IMR-90 (cell line): Measurements from ENCODE around the gene SOCS6. TPM values are rescaled to one million over a fixed set of nuclear protein-coding genes. Genes with fewer than 3 reads are reported as not detected.
A peak's percentile ranks its signal among the peaks of the same experiment; 100 is the strongest.

ENCODE experiments used
- ATAC-seq: fragments of 200-7000 bp; cut with Tn5 transposase; 2 replicates; pipeline ENCODE4 v1.9.1; 2020; ENCODE audit warnings: low read depth, mild to moderate bottlenecking, moderate library complexity
- BruUV-seq: library from RNA; stranded (reverse); fragments of 400-500 nt; replicated peaks from 2 replicates; lab custom pipeline; 2021; lab: Mats Ljungman, UMichigan
- CTCF ChIA-PET: fragments of 300-600 bp; formaldehyde crosslinking; extraction: SDS; loops from one replicate; lab custom pipeline; 2021; ENCODE audit warnings: antibody characterized with exemption; lab: Yijun Ruan, JAX
- POLR2A ChIA-PET: fragments of 300-600 bp; sonication (Branson Sonifier 250); formaldehyde crosslinking; loops from one replicate; lab custom pipeline; 2022; ENCODE audit warnings: antibody characterized with exemption; ENCODE audit not compliant: unreplicated experiment; lab: Charles Lee
- DNase-seq: peaks from one replicate; pipeline ENCODE4 v3.0.0; 2013
- H2AFZ ChIP-seq: replicated peaks from 2 replicates; pipeline ENCODE3; 2013; ENCODE audit warnings: low read length, mild to moderate bottlenecking; ENCODE audit not compliant: poor library complexity
- H2AK5ac ChIP-seq: 2 replicates; pipeline ENCODE4 v1.6.1; 2013; ENCODE audit warnings: low read depth, low read length, inconsistent platforms
- H2AK9ac ChIP-seq: replicated peaks from 2 replicates; pipeline ENCODE3; 2013; ENCODE audit warnings: mild to moderate bottlenecking, low read depth, low read length, moderate library complexity; ENCODE audit not compliant: poor library complexity
- H2BK120ac ChIP-seq: 2 replicates; pipeline ENCODE4 v1.6.1; 2013; ENCODE audit warnings: low read depth, low read length, inconsistent platforms
- H2BK15ac ChIP-seq: 3 replicates; pipeline ENCODE4 v1.6.1; 2013; ENCODE audit warnings: low read depth, low read length, inconsistent platforms
- H2BK20ac ChIP-seq: 2 replicates; pipeline ENCODE4 v1.6.1; 2013; ENCODE audit warnings: low read depth, mild to moderate bottlenecking, inconsistent platforms, low read length, moderate library complexity
- H2BK5ac ChIP-seq: 2 replicates; pipeline ENCODE4 v1.6.1; 2013; ENCODE audit warnings: mild to moderate bottlenecking, low read depth, low read length, inconsistent platforms; ENCODE audit not compliant: poor library complexity, severe bottlenecking
- H3K14ac ChIP-seq: replicated peaks from 2 replicates; pipeline ENCODE4 v1.6.1; 2013; ENCODE audit warnings: low read depth, low read length, inconsistent platforms
- H3K18ac ChIP-seq: 2 replicates; pipeline ENCODE4 v1.6.1; 2013; ENCODE audit warnings: low read depth, low read length, control low read depth
- H3K23ac ChIP-seq: 2 replicates; pipeline ENCODE4 v1.6.1; 2013; ENCODE audit warnings: low read depth, low read length, inconsistent platforms
- H3K27ac ChIP-seq: 2 replicates; pipeline ENCODE4 v1.5.1; 2013; ENCODE audit warnings: mild to moderate bottlenecking, control low read depth, low read length; ENCODE audit not compliant: insufficient read depth
- H3K27me3 ChIP-seq: 2 replicates; pipeline ENCODE4 v1.6.1; 2013; ENCODE audit warnings: low read length; ENCODE audit not compliant: control insufficient read depth, insufficient read depth
- H3K36me3 ChIP-seq: 2 replicates; pipeline ENCODE4 v1.6.1; 2013; ENCODE audit warnings: low read length, mixed read lengths; ENCODE audit not compliant: control insufficient read depth, insufficient read depth
- H3K4ac ChIP-seq: 2 replicates; pipeline ENCODE4 v1.6.1; 2013; ENCODE audit warnings: low read depth, low read length, inconsistent platforms
- H3K4me1 ChIP-seq: 2 replicates; pipeline ENCODE4 v1.6.1; 2013; ENCODE audit warnings: low read length, mixed read lengths; ENCODE audit not compliant: control insufficient read depth, insufficient read depth
- H3K4me2 ChIP-seq: 2 replicates; pipeline ENCODE4 v1.6.1; 2013; ENCODE audit warnings: low read depth, mild to moderate bottlenecking, control low read depth, low read length, moderate library complexity
- H3K4me3 ChIP-seq: 2 replicates; pipeline ENCODE4 v1.5.1; 2013; ENCODE audit warnings: low read depth, mild to moderate bottlenecking, control low read depth, low read length, moderate library complexity; ENCODE audit not compliant: insufficient read depth
- H3K56ac ChIP-seq: 2 replicates; pipeline ENCODE4 v1.6.1; 2013; ENCODE audit warnings: low read length, inconsistent platforms; ENCODE audit not compliant: insufficient read depth; ENCODE audit errors: extremely low read depth
- H3K79me1 ChIP-seq, 2 experiments: 2 replicates each; pipeline ENCODE4 v1.6.1; 2013; ENCODE audit warnings: low read length in 2 of 2, inconsistent platforms in 1 of 2, low read depth in 1 of 2
- H3K9ac ChIP-seq: 2 replicates; pipeline ENCODE4 v1.6.1; 2013; ENCODE audit warnings: low read depth, low read length, control low read depth
- H3K9me1 ChIP-seq: 2 replicates; pipeline ENCODE4 v1.6.1; 2013; ENCODE audit warnings: low read length, inconsistent platforms; ENCODE audit not compliant: insufficient read depth
- H3K9me3 ChIP-seq: 2 replicates; pipeline ENCODE4 v1.6.1; 2013; ENCODE audit warnings: low read length; ENCODE audit not compliant: control insufficient read depth, insufficient read depth
- H4K20me1 ChIP-seq: 2 replicates; pipeline ENCODE4 v1.6.1; 2013; ENCODE audit warnings: low read length, inconsistent platforms; ENCODE audit not compliant: insufficient read depth
- H4K5ac ChIP-seq: 2 replicates; pipeline ENCODE4 v1.6.1; 2013; ENCODE audit warnings: mild to moderate bottlenecking, low read depth, low read length, control low read depth
- H4K8ac ChIP-seq, 2 experiments: 2 replicates each; pipeline ENCODE4 v1.6.1; 2013; ENCODE audit warnings: low read depth in 2 of 2, low read length in 2 of 2, control low read depth in 1 of 2, inconsistent platforms in 1 of 2
- H4K91ac ChIP-seq: 2 replicates; pipeline ENCODE4 v1.6.1; 2013; ENCODE audit warnings: low read depth, low read length, inconsistent platforms; ENCODE audit not compliant: insufficient read depth
- BHLHE40 ChIP-seq: fragments of 150-350 bp; IDR thresholded peaks from 2 replicates; pipeline ENCODE4 v1.6.1; 2016; ENCODE audit warnings: mild to moderate bottlenecking, low read depth, low read length
- CEBPB ChIP-seq: IDR thresholded peaks from 2 replicates; pipeline ENCODE4 v1.6.1; 2012; ENCODE audit warnings: low read depth, low read length, improper control_type of control experiment
- CHD1 ChIP-seq: IDR thresholded peaks from 2 replicates; pipeline ENCODE4 v1.6.1; 2012; ENCODE audit warnings: low read depth, low read length, improper control_type of control experiment
- ELK1 ChIP-seq: fragments of 150-350 bp; IDR thresholded peaks from 2 replicates; pipeline ENCODE4 v1.6.1; 2016; ENCODE audit warnings: low read depth, mild to moderate bottlenecking, low read length, moderate library complexity, borderline replicate concordance
- FOS ChIP-seq: fragments of 150-350 bp; IDR thresholded peaks from 2 replicates; pipeline ENCODE4 v1.6.1; 2016; ENCODE audit warnings: low read depth, low read length
- MAFK ChIP-seq: IDR thresholded peaks from 2 replicates; pipeline ENCODE4 v1.6.1; 2012; ENCODE audit warnings: low read depth, low read length, improper control_type of control experiment
- MAZ ChIP-seq: IDR thresholded peaks from 2 replicates; pipeline ENCODE4 v1.6.1; 2012; ENCODE audit warnings: low read depth, mild to moderate bottlenecking, low read length, improper control_type of control experiment, moderate library complexity, borderline replicate concordance
- MXI1 ChIP-seq: IDR thresholded peaks from 2 replicates; pipeline ENCODE4 v1.6.1; 2012; ENCODE audit warnings: low read depth, mild to moderate bottlenecking, low read length, moderate library complexity, borderline replicate concordance
- NFE2L2 ChIP-seq: fragments of 150-350 bp; IDR thresholded peaks from 2 replicates; pipeline ENCODE4 v1.6.1; 2016; ENCODE audit warnings: low read depth, mild to moderate bottlenecking, low read length
- POLR2A ChIP-seq: IDR thresholded peaks from 2 replicates; pipeline ENCODE4 v1.6.1; 2012; ENCODE audit warnings: mild to moderate bottlenecking, low read depth, low read length
- RAD21 ChIP-seq: IDR thresholded peaks from 2 replicates; pipeline ENCODE4 v1.6.1; 2012; ENCODE audit warnings: low read length, improper control_type of control experiment
- RCOR1 ChIP-seq: IDR thresholded peaks from 2 replicates; pipeline ENCODE4 v1.6.1; 2012; ENCODE audit warnings: mild to moderate bottlenecking, low read length, improper control_type of control experiment; ENCODE audit not compliant: insufficient replicate concordance
- RFX5 ChIP-seq: IDR thresholded peaks from 2 replicates; pipeline ENCODE4 v1.8.0; 2012; ENCODE audit warnings: low read depth, mild to moderate bottlenecking, low read length, moderate library complexity
- SMC3 ChIP-seq: fragments of 150-350 bp; IDR thresholded peaks from 2 replicates; pipeline ENCODE4 v1.6.1; 2016; ENCODE audit warnings: low read depth, mild to moderate bottlenecking, antibody characterized with exemption, low read length, moderate library complexity
- USF2 ChIP-seq: fragments of 150-350 bp; IDR thresholded peaks from 2 replicates; pipeline ENCODE4 v1.6.1; 2017; ENCODE audit warnings: mild to moderate bottlenecking, antibody characterized with exemption, low read length, low read depth
- WGBS, 2 experiments: methylation state at CpG; one replicate each; pipeline versions ENCODE4 v1.1.5 to v1.1.7; 2013; ENCODE audit warnings: missing lambda C conversion rate in 2 of 2; ENCODE audit not compliant: insufficient read length in 1 of 2; ENCODE audit errors: extremely low coverage in 2 of 2; 5-methylcytosine and 5-hydroxymethylcytosine counted together
- dilution Hi-C: fragments of 300-500 bp; cut with HindIII; formaldehyde crosslinking; loops from one replicate; pipeline ENCODE4 v1.14.3; 2018; ENCODE audit warnings: low sequenced_read_pairs; ENCODE audit not compliant: unreplicated experiment
- in situ Hi-C: fragments of 300-500 bp; cut with MboI; formaldehyde crosslinking; loops from 3 replicates; pipeline ENCODE4 v1.14.3; 2019; ENCODE audit warnings: low sequenced_read_pairs, inconsistent platforms, mixed read lengths
- intact Hi-C: fragments of 100-400 bp; cut with micrococcal nuclease; formaldehyde crosslinking; loops from 2 replicates; pipeline ENCODE4 v1.10.0; 2022
- polyA plus RNA-seq, 3 experiments: library from polyadenylated mRNA; depleted of rRNA; stranded (reverse); fragments of >200 nt; gene quantifications; 2 replicates each; pipeline ENCODE4 v1.2.3, GENCODE V29; 2012; ENCODE audit warnings: low replicate concordance in 1 of 3
- total RNA-seq: library from RNA; depleted of rRNA; stranded (reverse); fragments of >200 nt; gene quantifications from 2 replicates; pipeline ENCODE4 v1.2.3, GENCODE V29; 2012
- TF ChIP-seq, protein P1 (sequence below): conservative IDR thresholded peaks from 2 replicates; pipeline ENCODE4 v1.5.1; 2012; ENCODE audit warnings: mild to moderate bottlenecking, low read depth, low read length, improper control_type of control experiment

The SOCS6 gene
- total and polyA plus RNA-seq, 2 of the 4 experiments (the other 2 are of a cell fraction): 21.3 to 57.4 TPM

DNA sequence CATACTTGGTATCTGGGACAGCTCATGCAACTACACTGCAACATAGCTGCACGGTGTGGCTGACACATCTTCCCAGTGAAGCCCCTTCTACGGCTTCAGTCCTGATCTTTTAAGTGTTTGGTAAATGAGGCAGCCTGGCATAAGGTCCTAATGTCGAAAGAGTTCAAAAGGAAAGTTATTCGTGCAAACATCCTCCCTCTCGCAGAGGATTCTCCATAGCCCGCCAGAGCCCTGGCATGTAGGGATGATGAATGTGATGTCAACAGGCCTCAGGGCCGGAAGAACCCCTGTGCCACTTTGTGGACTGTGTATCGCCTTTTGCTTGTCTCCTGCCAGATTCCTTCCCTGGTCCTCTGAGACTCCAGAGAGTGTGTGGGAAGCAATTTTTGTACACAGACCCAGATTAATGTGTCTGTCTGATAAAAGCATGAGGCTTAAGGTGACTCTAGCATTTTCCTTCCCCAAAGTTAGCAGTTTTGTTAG, 88.5 kb downstream of the SOCS6 start:
- Histone ChIP-seq H4K20me1 (no peaks in the 10 kb centered on the region), H2AK9ac (peak overlapping the region; percentile 8), H3K56ac (no peak overlapping the region), H3K4me2 (0 out of 2 replicates have a peak overlapping the region, but pooled peaks have one; percentile 0), H2BK20ac (peak overlapping the region; percentile 59), H4K91ac (peak overlapping the region; percentile 28), H2BK5ac (no peak overlapping the region), H2BK15ac (peak overlapping the region; percentile 12; the same call in 1 of the 3 replicates), H2AFZ (peak overlapping the region; percentile 65), H3K79me1 (no peaks in the 10 kb centered on the region), H3K27ac (no peak overlapping the region), H4K8ac (peak overlapping the region; percentile 27 to 48), H3K4ac (peak overlapping the region; percentile 17), H3K36me3 (no peaks in the 10 kb centered on the region), H3K27me3 (no peaks in the 10 kb centered on the region), H3K4me1 (peaks cover 12% of the 10 kb centered on the region), H3K14ac (peak overlapping the region; percentile 34; the same call in 1 of the 2 replicates), H3K9me1 (peaks cover 7% of the 10 kb centered on the region), H3K23ac (0 out of 2 replicates have a peak overlapping the region, but pooled peaks have one; percentile 47), H3K4me3 (no peak overlapping the region), H2AK5ac (peak overlapping the region; percentile 7; the same call in 1 of the 2 replicates), H4K5ac (no peak overlapping the region), H3K18ac (peak overlapping the region; percentile 20; the same call in 1 of the 2 replicates), H2BK120ac (peak overlapping the region; percentile 48), H3K9me3 (no peaks in the 10 kb centered on the region), H3K9ac (no peak overlapping the region)
- DNase-seq: no peak
- in situ Hi-C loops: no loop called here
- WGBS, 2 experiments: 20% methylated on average over 2 of the region's 8 CpGs; no CpG with 5 or more reads in 1 of the 2 experiments
- peak; percentile 18; the same call in 1 of the 2 replicates for ATAC-seq
- BruUV-seq: no TSS peak
- ChIA-PET POLR2A (no interaction called here), CTCF (no interaction called here)
- dilution Hi-C loops: no loop called here
- TF ChIP-seq POLR2A (no peak), RFX5 (no peak), NFE2L2 (no peak), BHLHE40 (no peak), RCOR1 (no peak), ELK1 (no peak), MAFK (no peak), FOS (no peak), SMC3 (no peak), RAD21 (no peak), CEBPB (no peak), MAZ (no peak), USF2 (no peak), CHD1 (no peak), MXI1 (no peak)
- TF ChIP-seq, protein P1, sequence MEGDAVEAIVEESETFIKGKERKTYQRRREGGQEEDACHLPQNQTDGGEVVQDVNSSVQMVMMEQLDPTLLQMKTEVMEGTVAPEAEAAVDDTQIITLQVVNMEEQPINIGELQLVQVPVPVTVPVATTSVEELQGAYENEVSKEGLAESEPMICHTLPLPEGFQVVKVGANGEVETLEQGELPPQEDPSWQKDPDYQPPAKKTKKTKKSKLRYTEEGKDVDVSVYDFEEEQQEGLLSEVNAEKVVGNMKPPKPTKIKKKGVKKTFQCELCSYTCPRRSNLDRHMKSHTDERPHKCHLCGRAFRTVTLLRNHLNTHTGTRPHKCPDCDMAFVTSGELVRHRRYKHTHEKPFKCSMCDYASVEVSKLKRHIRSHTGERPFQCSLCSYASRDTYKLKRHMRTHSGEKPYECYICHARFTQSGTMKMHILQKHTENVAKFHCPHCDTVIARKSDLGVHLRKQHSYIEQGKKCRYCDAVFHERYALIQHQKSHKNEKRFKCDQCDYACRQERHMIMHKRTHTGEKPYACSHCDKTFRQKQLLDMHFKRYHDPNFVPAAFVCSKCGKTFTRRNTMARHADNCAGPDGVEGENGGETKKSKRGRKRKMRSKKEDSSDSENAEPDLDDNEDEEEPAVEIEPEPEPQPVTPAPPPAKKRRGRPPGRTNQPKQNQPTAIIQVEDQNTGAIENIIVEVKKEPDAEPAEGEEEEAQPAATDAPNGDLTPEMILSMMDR: no peak
- intact Hi-C loops: no loop called here
